ENCODE data around the gene SHQ1. TPM values are rescaled to one million over a fixed set of nuclear protein-coding genes. Genes with fewer than 3 reads are reported as not detected.
A peak's percentile ranks its signal among the peaks of the same experiment; 100 is the strongest.

SHQ1 gene
- total RNA-seq, 1 donor: 30.2 TPM

- H3K4me3 ChIP-seq (ENCODE audit: low read depth, low read length): peak overlapping the region; percentile 76
- no peak for DNase-seq (ENCODE audit: low read depth)
- no peak for TF ChIP-seq CTCF (IDR thresholded peaks at IDR 0.05; ENCODE audit: insufficient read depth, low read depth, low read length)
These were observed 39.1 kb upstream of the SHQ1 start for GRCh38 chr3:72887343-72887704.

- peak; percentile 79 for DNase-seq (ENCODE audit: low read depth)
- no peak for TF ChIP-seq CTCF (IDR thresholded peaks at IDR 0.05; ENCODE audit: insufficient read depth, low read depth, low read length)
- H3K4me3 ChIP-seq (ENCODE audit: low read depth, low read length): no peak overlapping the region
These were observed 23.9 kb upstream of the SHQ1 start for GRCh38 chr3:72872183-72872582.

- H3K4me3 ChIP-seq (ENCODE audit: low read depth, low read length): no peak overlapping the region
- no peak for TF ChIP-seq CTCF (IDR thresholded peaks at IDR 0.05; ENCODE audit: insufficient read depth, low read depth, low read length)
- DNase-seq (ENCODE audit: low read depth): no peak
These were observed 14.3 kb upstream of the SHQ1 start for GRCh38 chr3:72862314-72863090.

- no peak for DNase-seq (ENCODE audit: low read depth)
- no peak overlapping the region for H3K4me3 ChIP-seq (ENCODE audit: low read depth, low read length)
- TF ChIP-seq CTCF (IDR thresholded peaks at IDR 0.05; ENCODE audit: insufficient read depth, low read depth, low read length): no peak
These were observed 12.6 kb upstream of the SHQ1 start for GRCh38 chr3:72860846-72861245.

- H3K4me3 ChIP-seq (ENCODE audit: low read depth, low read length): no peak overlapping the region
- no peak for DNase-seq (ENCODE audit: low read depth)
- TF ChIP-seq CTCF (IDR thresholded peaks at IDR 0.05; ENCODE audit: insufficient read depth, low read depth, low read length): no peak
These were observed 11.8 kb upstream of the SHQ1 start for GRCh38 chr3:72860053-72860452.

GRCh38 chr3:72855001-72855400, 6.8 kb upstream of the SHQ1 start:
- peak; percentile 42 for DNase-seq (ENCODE audit: low read depth)
- H3K4me3 ChIP-seq (ENCODE audit: low read depth, low read length): no peak overlapping the region
- no peak for TF ChIP-seq CTCF (IDR thresholded peaks at IDR 0.05; ENCODE audit: insufficient read depth, low read depth, low read length)

GRCh38 chr3:72848703-72849081, 447 bp upstream of the SHQ1 start:
- H3K4me3 ChIP-seq (ENCODE audit: low read depth, low read length): peak overlapping the region; percentile 81
- TF ChIP-seq CTCF (IDR thresholded peaks at IDR 0.05; ENCODE audit: insufficient read depth, low read depth, low read length): no peak
- no peak for DNase-seq (ENCODE audit: low read depth)
